Measurements from ENCODE around the gene TTC39C. TPM values are rescaled to one million over a fixed set of nuclear protein-coding genes. Genes with fewer than 3 reads are reported as not detected.

TTC39C gene
- total RNA-seq, 4 donors from 2014 or later: 10.6 to 25.4 (median 12.9) TPM

- TF ChIP-seq CTCF (IDR thresholded peaks at IDR 0.05) (no peak), POLR2A (IDR thresholded peaks at IDR 0.05) (no peak)
- intact Hi-C loops (cut with DNase I): no loop called here
- WGBS, 2 donors: 85 to 89% methylated on average over 7 of the region's 7 CpGs
- DNase-seq: no peak
- Histone ChIP-seq H3K9me3 (no peaks in the 10 kb centered on the region), H3K27me3 (no peaks in the 10 kb centered on the region), H3K4me3 (replicated peaks in 1 of 3) (no peak overlapping the region), H3K27ac (no peak overlapping the region), H3K36me3 (no peaks in the 10 kb centered on the region), H3K4me1 (peaks cover 3 to 5% of the 10 kb centered on the region in 2 donors)
Measured at GRCh38 chr18:24078391-24078790, 63.8 kb downstream of the TTC39C start.

GRCh38 chr18:24080861-24081260, 66.3 kb downstream of the TTC39C start:
- Histone ChIP-seq H3K4me1 (peaks cover 1 to 2% of the 10 kb centered on the region in 2 donors), H3K9me3 (no peaks in the 10 kb centered on the region), H3K27ac (no peak overlapping the region), H3K4me3 (replicated peaks in 1 of 3) (no peak overlapping the region), H3K27me3 (no peaks in the 10 kb centered on the region), H3K36me3 (no peaks in the 10 kb centered on the region)
- WGBS, 2 donors: 95% methylated on average over 7 of the region's 7 CpGs
- no peak for TF ChIP-seq CTCF (IDR thresholded peaks at IDR 0.05)
- no peak for TF ChIP-seq POLR2A (IDR thresholded peaks at IDR 0.05)
- intact Hi-C loops (cut with DNase I): no loop called here
- no peak for DNase-seq

GRCh38 chr18:24083550-24083949, 69.0 kb downstream of the TTC39C start:
- H3K4me3 ChIP-seq (replicated peaks in 1 of 3): no peak overlapping the region
- H3K27ac ChIP-seq: no peak overlapping the region
- no peak for DNase-seq
- no peaks in the 10 kb centered on the region for H3K36me3 ChIP-seq
- no peaks in the 10 kb centered on the region for H3K27me3 ChIP-seq
- H3K4me1 ChIP-seq: no peaks in the 10 kb centered on the region
- no peaks in the 10 kb centered on the region for H3K9me3 ChIP-seq
- 92 to 94% methylated on average over 3 of the region's 3 CpGs for WGBS, 2 donors
- no peak for TF ChIP-seq POLR2A (IDR thresholded peaks at IDR 0.05)
- intact Hi-C loops (cut with DNase I): no loop called here

- no peaks in the 10 kb centered on the region for H3K9me3 ChIP-seq
- intact Hi-C loops (cut with DNase I): no loop called here
- no peaks in the 10 kb centered on the region for H3K4me1 ChIP-seq
- no peak for TF ChIP-seq POLR2A (IDR thresholded peaks at IDR 0.05)
- TF ChIP-seq CTCF (IDR thresholded peaks at IDR 0.05): no peak
- WGBS, 2 donors: 75 to 78% methylated on average over 5 of the region's 5 CpGs
- H3K4me3 ChIP-seq (replicated peaks in 1 of 3): no peak overlapping the region
- H3K27ac ChIP-seq: no peak overlapping the region
- H3K36me3 ChIP-seq: no peaks in the 10 kb centered on the region
- no peak for DNase-seq
- no peaks in the 10 kb centered on the region for H3K27me3 ChIP-seq
Measured at GRCh38 chr18:24086082-24086481, 71.5 kb downstream of the TTC39C start.

GRCh38 chr18:24089076-24089475, 74.5 kb downstream of the TTC39C start:
- H3K36me3 ChIP-seq: no peaks in the 10 kb centered on the region
- no peaks in the 10 kb centered on the region for H3K4me1 ChIP-seq
- WGBS, 2 donors: 75 to 77% methylated on average over 4 of the region's 4 CpGs
- H3K9me3 ChIP-seq: no peaks in the 10 kb centered on the region
- DNase-seq: no peak
- intact Hi-C loops (cut with DNase I): no loop called here
- H3K4me3 ChIP-seq (replicated peaks in 1 of 3): no peak overlapping the region
- H3K27me3 ChIP-seq: no peaks in the 10 kb centered on the region
- no peak overlapping the region for H3K27ac ChIP-seq
- TF ChIP-seq POLR2A (IDR thresholded peaks at IDR 0.05) (no peak), CTCF (IDR thresholded peaks at IDR 0.05) (no peak)

Measured in thyroid gland (tissue), 4 donors.